HepG2 (cell line): Measurements from ENCODE around the gene ZNF512B. TPM values are rescaled to one million over a fixed set of nuclear protein-coding genes. Genes with fewer than 3 reads are reported as not detected.
A peak's percentile ranks its signal among the peaks of the same experiment; 100 is the strongest.

Experiments used
- ATAD3A ChIP-seq: sonication (generic); formaldehyde crosslinking; IDR thresholded peaks from 2 replicates; pipeline ENCODE4 v1.4.0; 2020; ENCODE audit warnings: missing genetic modification reagents
- CREB1 ChIP-seq, 2 experiments: fragments of 450-650 bp in 1 of 2; IDR thresholded peaks; 2 replicates each; pipeline ENCODE4 v1.6.1; 2016 to 2017; ENCODE audit warnings: control low read depth in 1 of 2, mild to moderate bottlenecking in 1 of 2, missing compliant biosample characterization in 1 of 2, missing genetic modification characterization in 1 of 2
- ESRRA ChIP-seq: sonication (generic); formaldehyde crosslinking; IDR thresholded peaks from 2 replicates; pipeline ENCODE4 v1.5.1; 2020; ENCODE audit warnings: mild to moderate bottlenecking, low read depth, missing genetic modification reagents
- FOXO4 ChIP-seq: sonication (generic); formaldehyde crosslinking; conservative IDR thresholded peaks from 2 replicates; pipeline ENCODE4 v1.8.1; 2023; ENCODE audit warnings: missing genetic modification reagents
- MAFG ChIP-seq: sonication (generic); formaldehyde crosslinking; IDR thresholded peaks from 2 replicates; pipeline ENCODE4 v1.5.1; 2020; ENCODE audit warnings: mild to moderate bottlenecking, missing genetic modification reagents
- MYNN ChIP-seq: sonication (generic); formaldehyde crosslinking; IDR thresholded peaks from 2 replicates; pipeline ENCODE4 v1.4.0; 2020; ENCODE audit warnings: mild to moderate bottlenecking, low read depth, missing genetic modification reagents
- REST ChIP-seq, 2 experiments: IDR thresholded peaks; 2 replicates each; pipeline ENCODE4 v1.6.1; 2011 to 2012; ENCODE audit warnings: low read length in 2 of 2, borderline replicate concordance in 1 of 2, low read depth in 1 of 2, mild to moderate bottlenecking in 1 of 2, moderate library complexity in 1 of 2
- RNF2 ChIP-seq: fragments of 450-650 bp; conservative IDR thresholded peaks from 2 replicates; pipeline ENCODE4 v1.6.1; 2016; ENCODE audit warnings: low read depth
- TAF15 ChIP-seq: fragments of 200-400 bp; formaldehyde crosslinking; IDR thresholded peaks from one replicate; pipeline ENCODE4 v1.6.1; 2018; ENCODE audit warnings: mild to moderate bottlenecking, low read depth, low read length; ENCODE audit not compliant: poor library complexity, severe bottlenecking
- ZBTB7B ChIP-seq: sonication (generic); formaldehyde crosslinking; IDR thresholded peaks from 2 replicates; pipeline ENCODE4 v1.4.0; 2020; ENCODE audit warnings: missing genetic modification reagents
- ZC3H4 ChIP-seq: sonication (generic); formaldehyde crosslinking; IDR thresholded peaks from 2 replicates; pipeline ENCODE4 v1.4.0; 2020; ENCODE audit warnings: missing genetic modification reagents, borderline replicate concordance
- polyA plus RNA-seq, 8 experiments: library from polyadenylated mRNA; depleted of rRNA in 3 of 8; stranded (reverse) in 7 of 8; unstranded in 1 of 8; fragments of >200 nt; fragmentation: Illumina TruSeq in 4 of 8; extraction: Trizol in 4 of 8; gene quantifications; 2 replicates each; pipeline versions ENCODE4 v1.2.1 to v1.2.3, GENCODE V29; 2011 to 2016; ENCODE audit warnings: low read depth in 4 of 8, missing spikeins in 1 of 8, mixed read lengths in 1 of 8; ENCODE audit not compliant: insufficient read depth in 1 of 8
- total RNA-seq, 5 experiments: library from RNA; depleted of rRNA; stranded (reverse); fragments of >200 nt; fragmentation: Illumina TruSeq; extraction: Trizol; gene quantifications; 2 replicates each; pipeline ENCODE4 v1.2.3, GENCODE V29; 2016; ENCODE audit warnings: low read depth in 1 of 5
- TF ChIP-seq, protein P1 (sequence below): sonication (generic); formaldehyde crosslinking; IDR thresholded peaks from 2 replicates; pipeline ENCODE4 v1.4.0; 2020; ENCODE audit warnings: missing genetic modification reagents, borderline replicate concordance
- TF ChIP-seq, protein P2 (sequence below): sonication (generic); formaldehyde crosslinking; IDR thresholded peaks from 2 replicates; pipeline ENCODE4 v1.8.0; 2022; ENCODE audit warnings: missing genetic modification reagents, mild to moderate bottlenecking, inconsistent platforms, borderline replicate concordance
- TF ChIP-seq, protein P3 (sequence below): sonication (generic); formaldehyde crosslinking; IDR thresholded peaks from 2 replicates; pipeline ENCODE4 v1.5.0; 2020; ENCODE audit warnings: mild to moderate bottlenecking, missing genetic modification reagents

ZNF512B gene
- total and polyA plus RNA-seq, 2 of the 13 experiments (the other 11 are each of a cell fraction or from before 2014, with no cell fraction given) = 11.5 to 30.6 TPM

DNA sequence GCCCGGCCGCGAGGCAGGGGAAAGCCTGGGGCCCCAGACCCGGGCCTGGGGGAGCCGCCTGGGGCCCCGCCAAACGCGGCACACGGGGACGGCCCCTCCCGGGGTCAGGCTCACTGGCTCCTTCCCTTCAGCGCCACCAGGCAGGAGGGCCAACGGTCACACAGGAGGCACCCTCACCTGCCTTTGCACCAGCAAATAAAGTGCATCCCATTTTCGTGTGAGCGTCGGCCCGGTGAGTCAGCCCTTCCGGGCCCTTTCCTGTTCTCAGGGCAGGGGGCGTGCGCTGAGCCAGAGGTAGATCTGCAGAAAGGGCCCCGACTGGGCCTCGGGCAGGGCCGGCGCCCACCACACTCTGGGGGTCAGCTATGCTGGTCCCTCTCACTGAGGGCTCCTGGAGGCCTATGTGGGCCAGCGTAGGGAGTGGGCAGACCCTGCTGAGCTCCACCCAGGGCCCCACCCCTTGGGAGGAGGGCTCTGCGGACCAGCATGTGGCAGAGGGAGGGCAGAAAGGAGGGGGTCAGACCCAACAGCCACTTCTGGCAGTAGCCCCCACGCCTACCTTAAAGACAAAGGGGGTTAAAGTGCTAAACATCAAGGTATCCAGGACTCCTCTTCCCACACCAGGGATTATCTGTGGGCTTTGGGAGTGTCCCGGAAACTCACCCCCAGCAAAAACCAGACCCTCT lies 12.6 kb downstream of the ZNF512B start (continued):
- TF ChIP-seq, protein P1, sequence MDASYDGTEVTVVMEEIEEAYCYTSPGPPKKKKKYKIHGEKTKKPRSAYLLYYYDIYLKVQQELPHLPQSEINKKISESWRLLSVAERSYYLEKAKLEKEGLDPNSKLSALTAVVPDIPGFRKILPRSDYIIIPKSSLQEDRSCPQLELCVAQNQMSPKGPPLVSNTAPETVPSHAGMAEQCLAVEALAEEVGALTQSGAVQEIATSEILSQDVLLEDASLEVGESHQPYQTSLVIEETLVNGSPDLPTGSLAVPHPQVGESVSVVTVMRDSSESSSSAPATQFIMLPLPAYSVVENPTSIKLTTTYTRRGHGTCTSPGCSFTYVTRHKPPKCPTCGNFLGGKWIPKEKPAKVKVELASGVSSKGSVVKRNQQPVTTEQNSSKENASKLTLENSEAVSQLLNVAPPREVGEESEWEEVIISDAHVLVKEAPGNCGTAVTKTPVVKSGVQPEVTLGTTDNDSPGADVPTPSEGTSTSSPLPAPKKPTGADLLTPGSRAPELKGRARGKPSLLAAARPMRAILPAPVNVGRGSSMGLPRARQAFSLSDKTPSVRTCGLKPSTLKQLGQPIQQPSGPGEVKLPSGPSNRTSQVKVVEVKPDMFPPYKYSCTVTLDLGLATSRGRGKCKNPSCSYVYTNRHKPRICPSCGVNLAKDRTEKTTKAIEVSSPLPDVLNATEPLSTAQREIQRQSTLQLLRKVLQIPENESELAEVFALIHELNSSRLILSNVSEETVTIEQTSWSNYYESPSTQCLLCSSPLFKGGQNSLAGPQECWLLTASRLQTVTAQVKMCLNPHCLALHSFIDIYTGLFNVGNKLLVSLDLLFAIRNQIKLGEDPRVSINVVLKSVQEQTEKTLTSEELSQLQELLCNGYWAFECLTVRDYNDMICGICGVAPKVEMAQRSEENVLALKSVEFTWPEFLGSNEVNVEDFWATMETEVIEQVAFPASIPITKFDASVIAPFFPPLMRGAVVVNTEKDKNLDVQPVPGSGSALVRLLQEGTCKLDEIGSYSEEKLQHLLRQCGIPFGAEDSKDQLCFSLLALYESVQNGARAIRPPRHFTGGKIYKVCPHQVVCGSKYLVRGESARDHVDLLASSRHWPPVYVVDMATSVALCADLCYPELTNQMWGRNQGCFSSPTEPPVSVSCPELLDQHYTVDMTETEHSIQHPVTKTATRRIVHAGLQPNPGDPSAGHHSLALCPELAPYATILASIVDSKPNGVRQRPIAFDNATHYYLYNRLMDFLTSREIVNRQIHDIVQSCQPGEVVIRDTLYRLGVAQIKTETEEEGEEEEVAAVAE (CRISPR knock-in tag) = peak; percentile 50; the same call in 1 of the 2 replicates
- TF ChIP-seq ZBTB7B (peak; percentile 97), CREB1 (IDR thresholded peaks at IDR 0.05) (no peak), CREB1 (CRISPR knock-in tag; IDR thresholded peaks at IDR 0.05) (no peak), ESRRA (CRISPR knock-in tag) (0 out of 2 replicates have a peak, but pooled peaks have one; percentile 39), RNF2 (peak; percentile 45; the same call in 1 of the 2 replicates), ZC3H4 (no peak; the same call in 1 of the 2 replicates), TAF15 (peak; percentile 93), ATAD3A (CRISPR knock-in tag) (no peak), MYNN (CRISPR knock-in tag) (peak; percentile 86; the same call in 1 of the 2 replicates), MAFG (CRISPR knock-in tag) (no peak), FOXO4 (CRISPR knock-in tag) (no peak), REST (IDR thresholded peaks at IDR 0.05; ENCODE audit: borderline replicate concordance in 1 of 2, low read depth in 1 of 2, low read length in 2 of 2) (no peak)
- TF ChIP-seq, protein P2, sequence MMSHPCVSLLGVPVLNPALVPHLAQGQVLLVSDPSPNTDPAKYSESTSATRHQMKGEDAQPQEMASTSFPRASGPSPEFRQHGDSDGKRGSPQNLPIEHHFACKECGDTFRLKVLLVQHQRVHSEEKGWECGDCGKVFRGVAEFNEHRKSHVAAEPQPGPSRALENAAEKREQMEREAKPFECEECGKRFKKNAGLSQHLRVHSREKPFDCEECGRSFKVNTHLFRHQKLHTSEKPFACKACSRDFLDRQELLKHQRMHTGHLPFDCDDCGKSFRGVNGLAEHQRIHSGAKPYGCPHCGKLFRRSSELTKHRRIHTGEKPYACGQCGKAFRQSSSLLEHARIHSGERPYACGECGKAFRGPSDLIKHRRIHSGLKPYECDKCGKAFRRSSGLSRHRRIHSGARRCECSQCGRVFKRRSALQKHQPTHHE (CRISPR knock-in tag) = no peak
- TF ChIP-seq, protein P3, sequence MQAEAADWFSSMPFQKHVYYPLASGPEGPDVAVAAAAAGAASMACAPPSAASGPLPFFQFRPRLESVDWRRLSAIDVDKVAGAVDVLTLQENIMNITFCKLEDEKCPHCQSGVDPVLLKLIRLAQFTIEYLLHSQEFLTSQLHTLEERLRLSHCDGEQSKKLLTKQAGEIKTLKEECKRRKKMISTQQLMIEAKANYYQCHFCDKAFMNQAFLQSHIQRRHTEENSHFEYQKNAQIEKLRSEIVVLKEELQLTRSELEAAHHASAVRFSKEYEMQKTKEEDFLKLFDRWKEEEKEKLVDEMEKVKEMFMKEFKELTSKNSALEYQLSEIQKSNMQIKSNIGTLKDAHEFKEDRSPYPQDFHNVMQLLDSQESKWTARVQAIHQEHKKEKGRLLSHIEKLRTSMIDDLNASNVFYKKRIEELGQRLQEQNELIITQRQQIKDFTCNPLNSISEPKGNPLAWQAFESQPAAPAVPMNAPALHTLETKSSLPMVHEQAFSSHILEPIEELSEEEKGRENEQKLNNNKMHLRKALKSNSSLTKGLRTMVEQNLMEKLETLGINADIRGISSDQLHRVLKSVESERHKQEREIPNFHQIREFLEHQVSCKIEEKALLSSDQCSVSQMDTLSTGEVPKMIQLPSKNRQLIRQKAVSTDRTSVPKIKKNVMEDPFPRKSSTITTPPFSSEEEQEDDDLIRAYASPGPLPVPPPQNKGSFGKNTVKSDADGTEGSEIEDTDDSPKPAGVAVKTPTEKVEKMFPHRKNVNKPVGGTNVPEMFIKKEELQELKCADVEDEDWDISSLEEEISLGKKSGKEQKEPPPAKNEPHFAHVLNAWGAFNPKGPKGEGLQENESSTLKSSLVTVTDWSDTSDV (CRISPR knock-in tag) = peak; percentile 64; the same call in 1 of the 2 replicates
